HG03159 (cell line): Measurements from ENCODE around the gene CFAP300.

ENCODE experiments used
- ATAC-seq: cut with Tn5 transposase; IDR thresholded peaks from one replicate; pipeline ENCODE4 v1.9.1; 2021; ENCODE audit warnings: mild to moderate bottlenecking, moderate library complexity; ENCODE audit not compliant: unreplicated experiment

CFAP300 gene

DNA sequence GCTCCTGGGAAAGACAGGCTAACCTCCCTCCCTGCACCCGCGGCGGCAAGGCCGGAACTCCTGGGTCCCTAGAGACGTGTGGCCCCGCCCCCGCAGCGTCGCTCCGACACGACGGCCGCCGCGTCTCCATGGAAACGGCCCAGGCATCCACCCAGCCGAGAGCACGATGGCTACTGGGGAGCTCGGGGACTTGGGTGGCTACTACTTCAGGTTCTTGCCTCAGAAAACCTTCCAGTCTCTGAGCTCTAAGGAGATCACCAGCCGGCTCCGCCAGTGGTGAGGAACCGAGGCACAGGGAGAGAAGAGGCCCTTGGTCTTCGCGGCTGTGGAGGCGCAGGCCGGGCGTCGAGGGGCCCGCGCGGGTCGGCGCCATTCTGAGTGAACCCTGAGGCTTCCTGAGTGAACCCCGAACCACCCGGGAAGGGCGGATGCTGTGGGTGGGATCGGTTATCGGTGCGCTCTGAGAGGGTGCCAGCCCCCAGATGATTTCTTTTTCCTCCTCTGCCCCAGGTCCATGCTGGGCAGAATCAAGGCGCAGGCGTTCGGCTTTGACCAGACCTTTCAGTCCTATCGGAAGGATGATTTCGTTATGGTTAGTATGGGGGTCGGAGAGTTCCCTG, at the start of gene CFAP300:
CFAP300 (plus strand) TSS at position 133 of the 620 bp plus-strand sequence; CDS start at position 167, 34 bp downstream.
- ATAC-seq: no peak

DNA sequence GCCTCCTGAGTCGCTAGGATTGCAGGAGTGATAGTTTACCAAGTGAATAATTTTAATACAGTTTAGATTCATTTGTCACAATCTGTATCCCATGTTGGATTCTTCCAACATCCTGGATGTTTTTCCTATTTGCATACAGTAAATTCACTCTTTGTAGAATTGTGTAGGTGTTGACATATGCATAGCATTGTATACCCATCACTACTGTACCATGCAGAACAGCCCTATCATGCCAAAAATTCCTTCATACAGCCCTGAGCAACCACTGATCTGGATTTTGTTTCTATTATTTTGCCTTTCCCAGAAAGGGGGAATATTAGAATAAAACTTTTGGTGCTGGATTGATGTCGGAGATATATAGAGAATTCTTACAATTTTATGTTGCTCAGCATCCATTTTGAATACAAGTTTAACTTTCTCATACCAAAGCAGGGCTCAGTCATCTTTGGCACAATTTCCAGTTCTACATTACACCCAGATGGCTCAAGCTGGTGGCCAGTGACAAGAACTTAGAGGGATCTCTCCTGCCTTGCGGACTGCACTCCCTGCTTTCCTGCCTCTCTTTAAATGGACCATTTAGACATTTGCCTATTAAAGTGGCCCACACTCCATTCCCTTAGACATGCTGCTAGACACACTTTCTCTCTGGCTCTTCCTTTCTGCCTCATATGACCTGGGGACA, 45.4 kb upstream of the CFAP300 start:
- no peak for ATAC-seq

DNA sequence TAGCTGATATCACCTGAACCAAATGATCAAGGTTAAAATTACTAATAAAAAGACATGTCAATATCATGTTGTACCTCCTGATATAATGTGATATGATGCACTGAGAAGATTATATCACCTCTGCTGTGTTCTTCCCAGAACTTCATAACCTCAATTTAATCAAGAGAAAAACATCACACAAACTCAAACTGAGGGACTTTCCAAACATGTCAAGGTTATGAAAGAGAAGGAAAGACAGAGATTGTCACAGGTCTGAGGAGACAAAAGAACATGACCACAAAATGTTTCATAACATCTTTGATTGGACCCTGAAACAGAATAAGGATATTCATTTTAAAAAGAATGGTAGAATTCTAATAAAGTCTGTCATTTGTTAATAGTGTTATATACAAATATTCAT, 43.0 kb upstream of the CFAP300 start:
- ATAC-seq: no peak

DNA sequence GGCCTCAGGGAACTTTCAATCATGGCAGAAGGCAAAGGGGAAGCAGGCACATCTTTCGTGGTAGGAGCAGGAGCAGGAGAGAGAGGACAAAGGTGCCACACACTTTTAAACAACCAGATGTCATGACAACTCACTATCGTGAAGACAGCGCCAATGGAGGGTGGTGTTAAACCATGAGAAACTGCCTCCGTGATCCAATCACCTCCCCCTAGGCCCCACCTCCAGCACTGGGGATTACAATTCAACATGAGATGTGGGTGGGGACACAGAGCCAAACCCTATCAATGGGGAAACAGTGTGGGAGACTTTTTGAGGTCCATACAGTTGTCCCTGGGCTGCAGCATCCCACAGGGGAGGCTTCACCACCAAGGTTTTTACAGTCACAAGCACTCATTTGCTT, 41.9 kb upstream of the CFAP300 start:
- no peak for ATAC-seq

DNA sequence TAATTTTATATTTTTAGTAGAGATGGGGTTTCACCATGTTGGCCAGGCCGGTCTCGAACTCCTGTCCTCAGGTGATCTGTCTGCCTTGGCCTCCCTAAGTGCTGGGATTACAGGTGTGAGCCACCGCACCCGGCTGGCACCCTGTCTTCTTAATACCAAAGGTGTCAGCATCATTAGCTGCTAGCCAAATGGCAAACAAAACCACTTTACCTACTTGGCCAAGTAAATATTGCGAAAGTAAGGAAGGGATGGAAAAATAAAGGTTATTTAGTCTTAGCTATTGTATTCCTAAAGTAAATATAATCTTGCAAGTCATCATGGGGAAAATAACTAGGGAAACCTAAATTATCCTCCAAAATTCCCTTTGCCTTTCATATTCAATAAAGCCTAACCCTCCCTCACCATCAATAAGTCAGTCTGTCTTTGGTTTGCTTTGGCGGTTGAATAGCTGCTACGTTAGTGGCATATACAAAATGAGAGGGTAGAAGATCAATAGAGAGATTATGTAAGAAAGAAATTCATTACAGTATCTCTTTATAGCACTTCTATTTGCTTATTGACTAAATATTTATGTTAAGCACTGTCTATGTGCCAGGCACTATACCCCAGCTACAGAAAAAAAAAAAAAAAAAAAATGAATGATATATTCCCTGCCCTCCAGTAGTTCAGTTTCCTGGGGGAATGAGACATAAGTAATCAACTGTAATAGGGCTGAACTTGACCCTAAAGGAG, 40.2 kb upstream of the CFAP300 start:
- ATAC-seq: no peak

DNA sequence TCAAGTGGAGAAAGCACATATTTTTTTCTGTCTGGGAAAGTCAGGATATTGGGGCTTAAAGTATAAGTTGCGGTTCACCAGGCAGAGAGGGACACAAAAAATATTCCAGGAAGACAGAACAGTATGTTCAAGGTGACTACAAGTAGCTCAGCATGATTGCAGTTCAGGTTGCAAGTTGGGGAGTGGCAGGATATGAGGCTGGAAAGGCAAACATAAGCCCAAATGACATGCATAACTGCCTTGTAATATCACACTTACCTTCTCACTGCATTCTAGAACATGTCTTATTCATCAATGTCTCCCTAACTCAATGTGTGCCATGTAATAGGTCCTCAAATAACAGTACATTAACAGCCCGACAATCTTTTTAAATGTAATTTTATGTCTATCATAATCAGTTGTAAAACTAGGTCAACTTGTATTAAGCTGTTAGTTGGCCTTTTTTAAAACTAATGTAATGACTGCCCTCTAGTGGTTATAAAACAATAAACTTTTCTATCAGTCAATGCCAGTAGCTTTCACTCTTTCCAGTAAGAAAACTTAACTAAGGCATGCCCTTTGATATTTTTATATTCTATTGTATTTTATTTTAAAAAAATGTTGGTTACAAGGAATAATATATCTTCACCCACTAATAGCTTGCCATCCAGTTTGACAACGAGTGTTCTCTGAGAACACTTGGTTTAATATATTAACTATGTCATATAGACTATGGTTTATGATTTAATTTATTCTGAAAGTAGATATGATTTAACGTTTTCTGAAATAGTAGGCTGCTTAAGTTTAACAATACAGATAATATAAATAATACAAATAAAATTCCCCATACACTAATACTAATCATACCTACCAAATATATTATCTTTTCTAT, 39.4 kb upstream of the CFAP300 start:
- ATAC-seq: peak; percentile 72

DNA sequence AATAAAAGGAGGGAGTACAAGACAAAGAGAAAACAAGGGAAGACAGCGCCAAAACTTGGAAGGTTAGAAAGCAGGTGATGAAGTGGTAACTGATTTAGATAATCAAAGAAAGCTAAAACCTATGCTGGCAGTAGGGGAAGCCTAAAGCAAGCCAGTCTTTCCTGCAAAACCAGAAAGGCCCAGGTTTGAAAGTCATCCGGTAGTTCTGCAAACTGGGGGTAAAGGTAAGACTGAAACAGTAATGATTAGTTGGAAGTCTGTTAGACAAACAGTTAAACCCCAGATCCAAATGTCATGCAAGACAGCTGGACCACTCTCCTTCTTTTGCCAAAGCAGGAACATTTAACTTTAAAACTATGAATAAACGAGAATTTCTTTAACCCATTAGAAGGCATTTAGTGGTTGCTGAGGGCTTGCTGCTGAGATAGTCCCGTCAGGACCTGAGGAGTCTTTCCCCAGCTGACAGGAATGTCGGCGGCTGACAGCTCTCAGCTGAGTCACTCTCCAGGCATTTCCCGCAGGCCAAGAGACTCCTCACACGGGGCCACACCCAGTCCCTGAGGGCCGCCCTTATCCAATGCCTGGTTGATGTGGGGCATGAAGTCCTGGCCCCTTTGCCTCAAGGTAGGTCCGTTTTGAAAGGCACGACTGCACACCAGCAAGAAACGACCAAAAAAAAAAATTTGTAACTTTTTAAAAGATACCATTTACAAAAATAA, 36.3 kb upstream of the CFAP300 start:
- no peak for ATAC-seq

DNA sequence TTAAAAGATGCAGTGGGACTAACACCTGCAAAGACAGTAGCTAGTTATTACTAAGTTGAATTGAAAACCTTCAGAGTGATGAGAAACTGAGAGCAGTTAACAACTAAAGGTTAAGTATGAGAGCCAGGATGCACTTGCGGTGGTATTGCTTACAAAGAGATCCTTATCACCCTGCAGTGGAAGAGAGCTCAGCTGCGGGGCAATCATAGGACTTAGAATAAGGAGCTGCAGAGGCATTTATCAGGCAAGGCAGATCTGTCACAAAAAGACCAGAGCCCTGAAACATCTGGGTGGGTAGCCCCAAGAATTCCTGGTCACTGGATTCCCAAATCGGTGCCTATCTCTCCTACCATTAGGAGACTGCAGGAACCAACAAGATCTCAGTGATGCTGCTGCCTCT, 34.3 kb upstream of the CFAP300 start:
- ATAC-seq: no peak

DNA sequence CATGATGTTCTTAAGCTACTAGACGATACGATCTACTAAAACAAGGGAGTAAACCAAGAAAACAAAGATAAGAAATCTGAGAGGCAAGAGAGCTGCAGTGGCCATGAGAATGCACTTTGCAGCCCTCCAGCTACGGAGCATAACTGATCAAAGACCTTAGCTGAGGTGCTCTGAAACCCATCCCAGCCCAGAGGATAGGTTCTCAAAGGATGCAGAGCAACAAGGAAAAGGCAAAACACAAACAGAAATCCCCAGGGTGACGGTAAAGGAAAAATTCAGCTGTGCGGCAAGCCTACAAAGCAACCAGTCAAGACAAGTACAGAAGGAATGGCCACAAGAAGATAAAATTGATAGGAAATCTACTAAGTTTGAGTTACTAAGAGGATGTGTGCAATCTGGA, 32.5 kb upstream of the CFAP300 start:
- ATAC-seq: no peak

DNA sequence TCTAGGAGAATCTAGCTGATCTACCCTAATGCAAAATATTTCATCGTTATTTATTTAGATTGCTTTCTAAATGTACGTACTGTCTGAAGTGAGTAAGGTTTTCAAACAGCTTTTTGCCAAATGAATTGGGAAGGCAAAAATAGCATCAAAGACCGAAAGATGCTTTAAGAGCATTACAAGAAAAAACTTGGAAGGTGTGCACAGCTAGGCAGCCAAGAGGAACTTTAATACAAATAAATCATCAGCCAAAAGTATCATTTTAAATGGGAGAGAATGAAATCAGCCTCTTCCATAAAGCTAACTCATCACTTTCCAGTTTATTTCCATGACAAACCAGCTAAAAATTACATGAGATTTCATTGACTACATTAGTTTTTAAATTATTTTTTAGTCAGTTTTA, 30.2 kb upstream of the CFAP300 start:
- no peak for ATAC-seq

DNA sequence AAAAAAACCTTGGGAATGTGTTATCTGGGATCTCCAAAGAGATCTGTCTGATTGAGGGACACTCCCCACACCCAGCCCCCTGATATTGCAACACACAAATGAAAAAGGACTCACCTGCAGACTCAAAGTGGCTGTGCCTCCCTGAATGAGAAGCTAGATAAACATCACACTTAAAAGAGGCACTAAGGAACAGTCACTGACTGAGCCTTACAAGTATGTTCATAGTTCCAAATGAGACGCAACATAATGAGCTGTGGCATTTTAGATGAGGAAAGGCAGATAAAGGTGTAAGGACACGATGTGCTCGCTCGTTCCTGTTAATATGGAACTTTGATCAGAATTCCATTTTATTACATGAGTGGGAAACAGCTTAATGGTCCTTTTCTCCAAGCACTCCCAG, 21.0 kb upstream of the CFAP300 start:
- no peak for ATAC-seq

DNA sequence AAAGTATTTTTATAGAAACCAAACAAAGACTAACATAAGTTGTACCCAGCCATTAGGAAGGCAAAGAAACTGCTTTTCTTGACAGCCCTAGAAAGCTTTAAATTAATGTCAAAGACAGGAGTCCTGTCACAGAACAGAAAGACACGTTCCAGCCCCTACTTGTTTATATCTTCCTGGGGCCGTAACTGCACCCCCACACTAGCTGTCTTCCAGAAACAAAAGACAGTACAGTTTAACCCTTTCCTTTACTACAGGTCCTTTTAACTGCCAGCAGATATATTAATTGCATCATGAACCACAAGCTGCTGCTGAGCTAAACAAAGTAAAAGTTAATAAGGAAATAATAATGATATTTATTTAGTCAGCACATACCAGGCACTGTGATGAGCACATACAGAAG, 20.3 kb upstream of the CFAP300 start:
- no peak for ATAC-seq

DNA sequence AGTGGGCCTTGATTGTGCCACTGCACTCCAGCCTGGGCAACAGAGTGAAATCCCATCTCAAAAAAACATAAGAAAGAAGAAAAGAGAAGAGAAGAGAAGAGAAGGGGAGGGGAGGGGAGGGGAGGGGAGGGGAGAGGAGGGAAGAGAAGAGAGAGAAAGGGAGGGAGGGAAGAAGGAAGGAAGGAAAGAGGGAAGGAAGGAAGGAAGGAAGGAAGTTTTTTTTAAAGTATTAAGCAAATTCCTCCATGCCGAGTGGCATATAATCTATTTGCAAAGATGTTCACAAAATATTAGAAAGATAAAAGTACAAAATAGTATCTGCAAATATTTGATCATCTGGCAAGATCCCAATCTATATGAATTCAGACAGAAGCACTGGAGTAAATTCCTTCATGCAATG, 10.5 kb upstream of the CFAP300 start:
- no peak for ATAC-seq

DNA sequence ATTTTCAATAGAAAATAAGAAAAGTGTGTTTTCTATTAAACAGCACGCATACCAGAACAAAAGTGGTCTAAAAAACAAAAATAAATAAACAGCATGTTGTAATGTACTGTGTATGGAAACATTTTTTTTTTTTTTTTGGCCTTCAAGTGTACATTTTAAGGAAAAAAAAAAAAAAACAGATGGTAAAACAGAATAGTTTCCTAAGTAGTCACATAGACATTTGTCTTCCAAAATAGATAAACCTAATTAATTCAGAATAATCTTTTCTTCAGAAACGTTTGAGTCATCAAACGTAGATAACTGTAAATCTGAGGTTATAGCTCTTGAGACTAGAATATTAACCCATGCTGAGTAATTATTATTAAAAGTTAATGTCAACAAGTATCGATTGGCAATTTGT, 396 bp upstream of the CFAP300 start:
- no peak for ATAC-seq

DNA sequence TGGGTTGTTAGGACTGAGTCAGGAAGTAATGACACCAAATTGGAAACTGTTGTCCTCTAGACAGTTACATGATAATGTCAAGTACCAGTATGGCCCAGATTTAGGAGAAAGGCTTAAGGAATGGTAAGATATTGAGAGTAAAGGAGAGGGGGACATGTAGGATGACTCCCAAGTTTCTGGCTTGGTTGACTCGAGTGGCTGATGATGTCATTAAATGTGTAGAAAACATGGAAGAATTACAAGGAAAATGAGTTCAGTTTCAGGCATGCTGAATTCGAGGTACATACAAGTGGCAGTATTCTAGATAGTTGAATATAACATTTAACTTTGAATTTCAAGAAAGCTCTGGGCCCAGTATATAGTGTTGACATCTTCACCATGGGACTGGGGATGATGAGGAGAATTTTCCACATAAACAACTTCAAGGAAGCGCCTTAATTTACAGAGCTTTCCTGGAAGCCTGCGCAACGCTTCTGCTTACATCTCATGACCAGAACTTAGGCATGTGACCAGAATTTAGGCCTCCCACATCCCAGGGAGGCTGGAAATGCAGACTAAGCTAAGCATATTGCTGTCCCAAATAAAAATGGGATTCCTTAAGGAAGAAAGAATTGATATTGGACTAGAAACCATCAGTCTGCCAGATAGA, 3.8 kb downstream of the CFAP300 start:
- no peak for ATAC-seq

DNA sequence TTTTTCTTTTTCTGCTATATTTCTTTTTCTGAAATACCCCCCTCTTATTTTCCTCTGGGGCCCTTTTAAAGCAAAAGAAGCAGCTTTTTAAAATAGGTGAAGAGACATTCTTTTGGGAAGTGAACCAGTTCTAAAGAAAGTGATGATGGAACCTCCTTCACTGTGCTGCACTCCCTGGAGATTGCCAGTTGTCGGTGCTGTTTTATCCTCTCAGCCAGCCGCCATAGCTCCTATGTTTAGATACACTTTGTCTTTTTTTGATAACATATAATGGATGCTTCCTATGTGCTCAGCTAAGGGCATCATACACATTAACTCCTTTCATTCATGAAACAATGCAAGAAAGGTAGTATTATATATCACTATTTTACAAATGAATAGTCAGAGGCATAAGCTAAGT, 14.0 kb downstream of the CFAP300 start:
- no peak for ATAC-seq

DNA sequence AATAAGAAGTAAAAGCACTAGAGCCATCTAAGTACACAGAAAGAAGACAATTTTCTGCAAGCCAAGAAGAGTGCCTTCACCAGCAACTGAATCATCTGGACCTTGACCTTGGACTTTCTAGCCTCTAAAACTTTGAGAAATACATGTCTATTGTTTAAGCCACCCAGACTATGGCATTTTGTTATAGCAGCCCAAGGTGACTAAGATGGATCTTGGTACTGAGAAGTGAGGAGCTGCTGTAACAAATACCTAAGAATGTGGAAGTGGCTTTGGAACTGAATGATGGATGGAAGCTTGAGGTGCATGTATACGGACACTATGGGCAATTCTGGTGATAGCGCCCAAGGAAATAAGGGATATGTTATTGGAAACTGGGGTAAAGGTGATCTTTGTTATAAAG, 14.9 kb downstream of the CFAP300 start:
- ATAC-seq: no peak

DNA sequence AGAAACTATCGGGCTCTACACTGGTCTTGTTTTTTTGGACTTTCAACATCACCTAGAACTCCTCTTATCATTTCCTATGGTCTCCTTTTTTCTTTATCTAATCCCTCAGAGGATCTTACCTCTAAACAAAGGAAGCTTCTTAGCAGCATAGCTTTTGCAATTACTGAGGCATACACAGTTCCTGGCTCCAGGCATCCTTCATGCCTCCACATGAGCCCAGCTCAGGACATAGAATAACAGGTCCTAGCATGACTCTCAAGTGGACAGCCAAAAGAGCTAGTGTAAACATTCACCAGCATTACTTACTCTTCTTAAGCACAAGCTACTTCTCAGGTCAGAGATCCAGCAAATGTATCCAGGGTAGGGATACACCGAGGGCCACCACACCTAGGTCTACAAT, 17.1 kb downstream of the CFAP300 start:
- ATAC-seq: no peak

DNA sequence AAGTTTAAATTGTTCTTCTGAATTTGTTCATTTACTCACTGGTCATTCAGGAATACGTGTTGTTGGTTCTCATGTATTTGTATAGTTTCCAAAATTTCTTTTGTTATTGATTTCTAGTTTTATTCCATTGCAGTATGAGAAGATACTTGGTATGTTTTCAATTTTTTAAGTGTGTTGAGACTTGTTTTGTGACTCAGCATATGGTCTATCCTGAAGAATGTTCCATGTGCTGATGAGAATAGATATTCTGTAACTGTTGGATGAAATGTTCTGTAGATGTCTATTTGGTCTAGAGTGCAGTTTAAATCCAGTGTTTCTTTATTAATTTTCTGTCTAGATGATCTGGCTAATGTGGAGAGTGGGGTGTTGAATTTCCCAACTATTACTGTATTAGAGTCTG, 23.5 kb downstream of the CFAP300 start:
- ATAC-seq: no peak
